ENCODE results near the gene CEP89. TPM values are rescaled to one million over a fixed set of nuclear protein-coding genes. Genes with fewer than 3 reads are reported as not detected.
A peak's percentile ranks its signal among the peaks of the same experiment; 100 is the strongest.
"Not testable (repeated sequence)": the region's sequence is repeated elsewhere in the genome, so short reads cannot be mapped to it uniquely, and the experiment has no call there.

CEP89 gene
- total RNA-seq, 1 experiment from 2014 or later = 39.9 TPM

DNA sequence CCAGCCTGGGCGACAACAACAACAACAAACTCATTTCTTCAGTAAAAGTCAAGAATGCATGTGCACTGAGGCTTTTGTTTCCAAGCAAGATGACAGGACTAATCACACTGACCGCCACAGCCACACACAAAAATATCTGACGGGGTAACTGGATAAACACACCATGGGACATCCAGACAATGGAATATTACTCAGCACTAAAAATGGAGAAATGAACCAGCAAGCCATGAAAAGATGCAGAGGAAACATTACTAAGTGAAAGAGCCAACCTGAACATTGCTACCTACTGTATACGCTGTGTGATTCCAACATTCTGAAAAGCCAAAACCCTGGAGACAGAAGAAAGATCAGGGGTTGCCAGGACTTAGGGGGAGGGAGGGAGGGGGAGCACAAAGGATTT lies 37.0 kb upstream of the CEP89 start:
- in situ Hi-C loops (cut with HindIII; ENCODE audit: low pct_unique_long_range_greater_than_20kb, low sequenced_read_pairs) (no loop called here), intact Hi-C loops (cut with micrococcal nuclease; ENCODE audit: unreplicated experiment) (no loop called here)
- Histone ChIP-seq H3K27me3 (ENCODE audit: control insufficient read depth, insufficient read depth, low read length) (no peaks in the 10 kb centered on the region), H3K4me3 (ENCODE audit: low read depth in 2 of 2, low read length in 2 of 2) (no peak overlapping the region), H3K27ac (ENCODE audit: low read length) (no peak overlapping the region), H3K9me3 (ENCODE audit: control insufficient read depth, insufficient read depth, low read depth, low read length) (no peaks in the 10 kb centered on the region), H3K4me1 (ENCODE audit: control insufficient read depth, insufficient read depth, low read length) (no peaks in the 10 kb centered on the region), H3K36me3 (ENCODE audit: control insufficient read depth, insufficient read depth, low read length) (peaks cover 21% of the 10 kb centered on the region)
- ChIA-PET CTCF (no interaction called here), POLR2A (no interaction called here)
- TF ChIP-seq POLR2AphosphoS5 (IDR thresholded peaks at IDR 0.05; ENCODE audit: low read depth, low read length) (no peak), SIN3A (IDR thresholded peaks at IDR 0.05; ENCODE audit: borderline replicate concordance, insufficient read depth, low read depth, low read length) (no peak), REST (IDR thresholded peaks at IDR 0.05; ENCODE audit: insufficient read depth in 1 of 2, low read depth in 2 of 2, low read length in 1 of 2) (no peak), CTCF (IDR thresholded peaks at IDR 0.05) (no peak)
- DNase-seq (ENCODE audit: low read depth, low spot score) (no peak), ATAC-seq (no peak)
- BruUV-seq (replicated peaks) = no TSS peak

DNA sequence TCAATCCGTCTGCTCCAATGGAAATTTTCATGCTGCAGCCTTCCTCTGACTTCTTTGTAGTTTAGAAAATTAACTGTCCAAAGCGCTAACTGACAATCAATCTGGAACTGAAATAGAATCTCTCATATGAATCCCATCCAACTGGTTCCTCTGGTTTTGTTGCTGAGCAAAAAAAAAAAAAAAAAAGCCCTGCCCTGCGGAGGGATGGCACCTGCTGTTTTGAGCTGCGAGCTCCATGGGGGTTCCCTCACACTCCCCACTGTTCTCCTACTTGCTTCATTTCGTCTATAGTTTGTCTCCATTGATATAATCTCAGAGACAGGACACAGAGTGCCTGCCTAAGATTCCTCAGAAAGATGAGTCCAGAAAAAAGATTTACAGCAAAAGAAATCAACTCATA lies 33.7 kb upstream of the CEP89 start:
- H3K9me3 ChIP-seq (ENCODE audit: control insufficient read depth, insufficient read depth, low read depth, low read length) = no peaks in the 10 kb centered on the region
- no peak for TF ChIP-seq CTCF (IDR thresholded peaks at IDR 0.05)
- no peak for DNase-seq (ENCODE audit: low read depth, low spot score)
- CTCF ChIA-PET = no interaction called here
- no peaks in the 10 kb centered on the region for H3K4me1 ChIP-seq (ENCODE audit: control insufficient read depth, insufficient read depth, low read length)
- no peaks in the 10 kb centered on the region for H3K27me3 ChIP-seq (ENCODE audit: control insufficient read depth, insufficient read depth, low read length)
- no peak for ATAC-seq
- BruUV-seq (replicated peaks) = no TSS peak
- in situ Hi-C loops (cut with HindIII; ENCODE audit: low pct_unique_long_range_greater_than_20kb, low sequenced_read_pairs) (no loop called here), intact Hi-C loops (cut with micrococcal nuclease; ENCODE audit: unreplicated experiment) (no loop called here)
- H3K4me3 ChIP-seq (ENCODE audit: low read depth in 2 of 2, low read length in 2 of 2) = no peak overlapping the region
- no peak overlapping the region for H3K27ac ChIP-seq (ENCODE audit: low read length)
- H3K36me3 ChIP-seq (ENCODE audit: control insufficient read depth, insufficient read depth, low read length) = peaks cover 19% of the 10 kb centered on the region
- POLR2A ChIA-PET = no interaction called here

DNA sequence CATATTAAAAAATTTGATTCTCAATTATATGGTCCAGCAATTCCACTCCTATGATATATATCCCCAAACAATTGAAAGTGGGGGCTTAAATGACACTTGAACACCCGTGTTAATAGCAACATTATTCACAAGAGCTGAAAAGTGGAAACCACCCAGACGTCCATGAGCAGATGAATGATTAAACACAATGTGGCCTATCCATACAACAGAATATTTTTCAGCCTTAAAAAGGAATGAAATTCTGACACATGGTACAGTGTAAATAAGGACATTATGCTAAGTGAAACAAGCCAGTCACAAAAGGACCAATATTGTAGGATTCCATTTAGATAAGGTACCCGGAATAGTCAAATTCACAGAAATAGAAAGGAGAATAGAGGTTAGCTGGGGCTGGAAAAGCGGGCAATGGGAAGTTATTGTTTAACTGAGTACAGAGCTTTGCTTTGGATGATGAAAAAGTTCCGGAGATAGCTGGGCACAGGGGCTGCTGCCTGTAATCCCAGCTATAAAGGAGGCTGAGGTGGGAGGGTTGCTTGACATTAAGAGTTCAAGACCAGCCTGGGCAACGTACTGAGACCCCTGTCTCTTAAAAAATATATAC lies 31.8 kb upstream of the CEP89 start:
- TSS peak; percentile 26 for BruUV-seq (replicated peaks)
- DNase-seq (ENCODE audit: low read depth, low spot score); intact Hi-C loops (cut with micrococcal nuclease; ENCODE audit: unreplicated experiment); H3K27me3 ChIP-seq (ENCODE audit: control insufficient read depth, insufficient read depth, low read length); CTCF ChIA-PET; H3K4me1 ChIP-seq (ENCODE audit: control insufficient read depth, insufficient read depth, low read length); ATAC-seq; POLR2A ChIA-PET; H3K9me3 ChIP-seq (ENCODE audit: control insufficient read depth, insufficient read depth, low read depth, low read length); in situ Hi-C loops (cut with HindIII; ENCODE audit: low pct_unique_long_range_greater_than_20kb, low sequenced_read_pairs); H3K4me3 ChIP-seq (ENCODE audit: low read depth in 2 of 2, low read length in 2 of 2); H3K27ac ChIP-seq (ENCODE audit: low read length): not testable (repeated sequence)
- H3K36me3 ChIP-seq (ENCODE audit: control insufficient read depth, insufficient read depth, low read length) = peaks cover 20% of the 10 kb centered on the region

GRCh38 chr19:33002126-33002865 lies 30.5 kb upstream of the CEP89 start:
- intact Hi-C loops (cut with micrococcal nuclease; ENCODE audit: unreplicated experiment); CTCF ChIA-PET; H3K4me3 ChIP-seq (ENCODE audit: low read depth in 2 of 2, low read length in 2 of 2); H3K27ac ChIP-seq (ENCODE audit: low read length); DNase-seq (ENCODE audit: low read depth, low spot score); ATAC-seq; H3K27me3 ChIP-seq (ENCODE audit: control insufficient read depth, insufficient read depth, low read length); H3K4me1 ChIP-seq (ENCODE audit: control insufficient read depth, insufficient read depth, low read length); BruUV-seq (replicated peaks); H3K9me3 ChIP-seq (ENCODE audit: control insufficient read depth, insufficient read depth, low read depth, low read length); POLR2A ChIA-PET; in situ Hi-C loops (cut with HindIII; ENCODE audit: low pct_unique_long_range_greater_than_20kb, low sequenced_read_pairs): not testable (repeated sequence)
- peaks cover 24% of the 10 kb centered on the region for H3K36me3 ChIP-seq (ENCODE audit: control insufficient read depth, insufficient read depth, low read length)
